GM12864 (cell line): ENCODE measurements around the gene AP1AR.

Experiments
- DNase-seq: peaks from one replicate; pipeline ENCODE4 v3.0.0-alpha.2; 2011; ENCODE audit warnings: low read depth
- H3K4me3 ChIP-seq: 2 replicates; pipeline ENCODE4 v1.5.1; 2011; ENCODE audit warnings: mild to moderate bottlenecking, low read depth, low read length, control low read depth
- TF ChIP-seq, protein P1 (sequence below): IDR thresholded peaks from 2 replicates; pipeline ENCODE4 v1.5.1; 2011; ENCODE audit warnings: low read depth, mild to moderate bottlenecking, moderate library complexity, low read length, control low read depth, inconsistent platforms; ENCODE audit errors: missing control alignments

The AP1AR gene

GRCh38 chr4:112316360-112316759 lies 84.8 kb downstream of the AP1AR start:
- H3K4me3 ChIP-seq, result no peak overlapping the region
- DNase-seq, result no peak
- TF ChIP-seq, protein P1, sequence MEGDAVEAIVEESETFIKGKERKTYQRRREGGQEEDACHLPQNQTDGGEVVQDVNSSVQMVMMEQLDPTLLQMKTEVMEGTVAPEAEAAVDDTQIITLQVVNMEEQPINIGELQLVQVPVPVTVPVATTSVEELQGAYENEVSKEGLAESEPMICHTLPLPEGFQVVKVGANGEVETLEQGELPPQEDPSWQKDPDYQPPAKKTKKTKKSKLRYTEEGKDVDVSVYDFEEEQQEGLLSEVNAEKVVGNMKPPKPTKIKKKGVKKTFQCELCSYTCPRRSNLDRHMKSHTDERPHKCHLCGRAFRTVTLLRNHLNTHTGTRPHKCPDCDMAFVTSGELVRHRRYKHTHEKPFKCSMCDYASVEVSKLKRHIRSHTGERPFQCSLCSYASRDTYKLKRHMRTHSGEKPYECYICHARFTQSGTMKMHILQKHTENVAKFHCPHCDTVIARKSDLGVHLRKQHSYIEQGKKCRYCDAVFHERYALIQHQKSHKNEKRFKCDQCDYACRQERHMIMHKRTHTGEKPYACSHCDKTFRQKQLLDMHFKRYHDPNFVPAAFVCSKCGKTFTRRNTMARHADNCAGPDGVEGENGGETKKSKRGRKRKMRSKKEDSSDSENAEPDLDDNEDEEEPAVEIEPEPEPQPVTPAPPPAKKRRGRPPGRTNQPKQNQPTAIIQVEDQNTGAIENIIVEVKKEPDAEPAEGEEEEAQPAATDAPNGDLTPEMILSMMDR, result no peak

DNA sequence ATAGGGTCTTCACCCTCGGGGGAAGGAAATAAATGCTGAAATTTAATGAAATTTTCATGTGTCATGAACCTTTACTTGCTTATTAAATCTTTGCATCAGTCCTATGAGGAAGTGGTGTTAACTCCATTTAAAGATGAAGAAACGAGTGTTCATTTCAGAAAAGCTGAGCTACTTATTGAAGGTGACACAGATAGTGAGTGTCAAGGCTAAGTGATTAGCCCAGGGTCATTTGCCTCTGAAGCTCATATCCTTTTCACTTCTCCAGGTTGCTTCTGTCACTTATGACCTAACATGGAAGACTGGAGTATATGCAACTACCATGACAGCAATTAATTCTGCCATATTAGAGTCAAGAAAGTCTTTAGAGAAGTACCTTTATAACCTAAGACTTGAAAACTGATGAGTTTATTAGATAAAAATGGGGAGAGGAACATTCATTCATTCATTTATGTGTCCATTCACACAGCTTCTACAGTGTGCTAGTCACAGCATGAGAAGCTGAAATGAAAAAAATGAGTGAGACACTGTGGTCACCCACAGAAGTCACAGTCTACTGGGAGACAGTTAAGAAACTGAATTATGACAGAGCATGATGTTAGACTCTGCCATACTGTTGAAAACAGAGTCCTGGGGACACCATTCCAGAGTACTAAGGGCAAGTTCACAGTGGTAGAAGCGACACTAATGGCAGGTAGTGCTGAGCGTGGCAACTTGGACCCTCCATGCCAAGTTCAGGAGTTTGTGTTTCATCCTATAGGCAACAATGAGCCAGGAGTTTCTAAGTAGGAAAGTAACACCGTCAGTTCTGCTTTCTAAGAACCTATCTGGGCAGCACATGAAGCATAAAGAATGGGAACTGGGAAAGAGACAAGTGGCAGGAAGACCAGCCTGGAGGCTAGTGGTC lies 86.9 kb downstream of the AP1AR start:
- H3K4me3 ChIP-seq, result peak overlapping the region; percentile 27
- no peak for DNase-seq
- TF ChIP-seq, protein P1, result no peak
